Measurements from ENCODE around the gene SIDT1. TPM values are rescaled to one million over a fixed set of nuclear protein-coding genes. Genes with fewer than 3 reads are reported as not detected.

SIDT1 gene
- total and polyA plus RNA-seq, 5 donors, result 0.16 to 1.9 (median 0.66) TPM

DNA sequence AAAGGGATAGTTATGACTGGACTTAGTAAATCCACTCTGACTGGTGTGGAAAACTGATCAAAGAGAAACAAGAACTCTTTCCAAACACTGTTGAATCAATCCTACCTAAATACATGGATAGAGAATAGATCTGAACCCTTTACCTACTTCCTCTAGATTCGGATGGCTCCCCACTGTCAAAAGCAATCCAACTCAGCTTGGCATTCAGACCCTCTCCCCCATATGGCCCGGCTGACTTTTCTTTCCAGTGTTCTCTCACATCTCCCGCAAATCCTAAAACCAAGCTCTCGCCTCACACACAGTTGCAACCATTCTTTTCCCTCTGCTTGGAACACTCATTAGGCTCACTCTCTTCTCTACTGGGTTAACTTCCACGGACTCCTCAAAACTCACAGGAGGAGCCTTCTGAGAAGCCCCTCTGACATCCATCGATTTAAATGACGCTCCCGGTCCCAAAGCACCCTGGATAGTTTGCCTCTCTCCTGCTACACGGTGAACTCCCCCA lies 18.0 kb upstream of the SIDT1 start:
- WGBS, result 1% methylated on average over 9 of the region's 9 CpGs
- intact Hi-C loops (cut with DNase I), result no loop called here
- peak overlapping the region; percentile 81 for H3K27ac ChIP-seq (ENCODE audit: low read length)
- no peak for ATAC-seq
- no peaks in the 10 kb centered on the region for H3K9me3 ChIP-seq (ENCODE audit: control insufficient read depth, low read length)
- H3K4me3 ChIP-seq (ENCODE audit: low read length), result peak overlapping the region; percentile 89
- H3K27me3 ChIP-seq (ENCODE audit: control insufficient read depth, insufficient read depth), result no peaks in the 10 kb centered on the region
- no peak for DNase-seq
- no peaks in the 10 kb centered on the region for H3K4me1 ChIP-seq (ENCODE audit: control insufficient read depth, insufficient read depth, low read length)

DNA sequence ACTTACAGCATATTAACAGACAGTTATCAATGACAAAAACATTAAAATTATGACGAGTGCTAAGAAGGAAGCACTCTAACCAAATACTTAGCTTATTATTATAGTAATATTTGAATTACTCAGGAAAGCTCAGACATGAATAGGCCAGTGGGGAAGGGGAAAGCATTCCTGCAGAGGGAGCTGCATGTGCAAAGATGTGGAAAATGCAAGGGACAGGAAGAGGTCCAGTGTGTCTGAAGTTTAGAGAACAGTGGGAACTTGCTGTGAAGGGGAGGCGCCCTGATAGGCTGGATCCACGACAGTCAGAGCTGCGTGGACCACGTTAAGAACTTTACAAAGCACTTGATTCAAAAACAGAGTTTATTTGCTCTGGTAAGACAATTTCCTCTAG lies 16.2 kb upstream of the SIDT1 start:
- DNase-seq (no peak), ATAC-seq (no peak)
- no peak overlapping the region for H3K27ac ChIP-seq (ENCODE audit: low read length)
- H3K4me1 ChIP-seq (ENCODE audit: control insufficient read depth, insufficient read depth, low read length), result no peaks in the 10 kb centered on the region
- 33% methylated on average over 5 of the region's 5 CpGs for WGBS
- intact Hi-C loops (cut with DNase I), result no loop called here
- no peaks in the 10 kb centered on the region for H3K9me3 ChIP-seq (ENCODE audit: control insufficient read depth, low read length)
- H3K27me3 ChIP-seq (ENCODE audit: control insufficient read depth, insufficient read depth), result no peaks in the 10 kb centered on the region
- H3K4me3 ChIP-seq (ENCODE audit: low read length), result no peak overlapping the region

DNA sequence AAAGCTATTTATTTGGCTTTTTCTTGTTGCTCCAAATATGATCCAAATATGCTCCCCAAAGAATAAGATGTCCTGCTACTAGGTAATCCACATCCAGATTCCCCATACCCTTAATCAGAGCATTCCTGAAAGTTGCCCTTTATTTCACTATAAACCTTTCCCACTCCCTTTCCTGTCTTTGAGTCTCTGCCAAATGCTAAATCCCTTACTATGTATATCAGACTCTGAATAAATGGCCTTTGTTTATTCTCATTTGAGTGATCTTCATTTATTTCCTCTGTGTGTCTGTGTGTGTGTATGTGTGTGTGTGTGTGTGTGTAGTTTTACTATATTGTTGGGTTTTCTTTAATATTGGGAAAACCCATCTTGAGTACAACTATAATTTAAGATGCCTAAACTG lies 10.4 kb upstream of the SIDT1 start:
- H3K9me3 ChIP-seq (ENCODE audit: control insufficient read depth, low read length), result no peaks in the 10 kb centered on the region
- intact Hi-C loops (cut with DNase I), result no loop called here
- H3K27ac ChIP-seq (ENCODE audit: low read length), result no peak overlapping the region
- no peak overlapping the region for H3K4me3 ChIP-seq (ENCODE audit: low read length)
- DNase-seq (no peak), ATAC-seq (no peak)
- H3K4me1 ChIP-seq (ENCODE audit: control insufficient read depth, insufficient read depth, low read length), result no peaks in the 10 kb centered on the region
- H3K27me3 ChIP-seq (ENCODE audit: control insufficient read depth, insufficient read depth), result no peaks in the 10 kb centered on the region

DNA sequence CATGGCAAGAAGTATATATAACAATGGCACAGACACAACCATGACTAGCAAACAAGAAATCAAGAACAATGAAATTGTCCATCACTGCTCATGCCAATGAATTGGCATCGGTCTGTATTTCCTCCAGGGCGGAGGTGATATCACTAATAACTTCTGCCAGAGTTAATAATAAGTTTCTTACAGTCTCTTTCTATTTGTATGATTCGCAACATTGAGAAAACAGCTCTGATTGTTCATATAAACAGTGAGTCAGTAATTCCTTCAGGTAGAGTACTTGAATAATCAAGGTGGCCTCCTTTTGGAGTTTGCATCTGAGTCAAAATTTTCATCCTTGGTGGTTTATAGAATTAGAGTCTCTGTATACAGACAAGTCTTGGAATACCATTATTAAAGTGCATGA lies 9.1 kb upstream of the SIDT1 start:
- 74% methylated on average over 3 of the region's 3 CpGs for WGBS
- Histone ChIP-seq H3K4me3 (ENCODE audit: low read length) (no peak overlapping the region), H3K27me3 (ENCODE audit: control insufficient read depth, insufficient read depth) (no peaks in the 10 kb centered on the region), H3K4me1 (ENCODE audit: control insufficient read depth, insufficient read depth, low read length) (no peaks in the 10 kb centered on the region), H3K9me3 (ENCODE audit: control insufficient read depth, low read length) (no peaks in the 10 kb centered on the region), H3K27ac (ENCODE audit: low read length) (no peak overlapping the region)
- intact Hi-C loops (cut with DNase I), result no loop called here
- DNase-seq (no peak), ATAC-seq (no peak)

DNA sequence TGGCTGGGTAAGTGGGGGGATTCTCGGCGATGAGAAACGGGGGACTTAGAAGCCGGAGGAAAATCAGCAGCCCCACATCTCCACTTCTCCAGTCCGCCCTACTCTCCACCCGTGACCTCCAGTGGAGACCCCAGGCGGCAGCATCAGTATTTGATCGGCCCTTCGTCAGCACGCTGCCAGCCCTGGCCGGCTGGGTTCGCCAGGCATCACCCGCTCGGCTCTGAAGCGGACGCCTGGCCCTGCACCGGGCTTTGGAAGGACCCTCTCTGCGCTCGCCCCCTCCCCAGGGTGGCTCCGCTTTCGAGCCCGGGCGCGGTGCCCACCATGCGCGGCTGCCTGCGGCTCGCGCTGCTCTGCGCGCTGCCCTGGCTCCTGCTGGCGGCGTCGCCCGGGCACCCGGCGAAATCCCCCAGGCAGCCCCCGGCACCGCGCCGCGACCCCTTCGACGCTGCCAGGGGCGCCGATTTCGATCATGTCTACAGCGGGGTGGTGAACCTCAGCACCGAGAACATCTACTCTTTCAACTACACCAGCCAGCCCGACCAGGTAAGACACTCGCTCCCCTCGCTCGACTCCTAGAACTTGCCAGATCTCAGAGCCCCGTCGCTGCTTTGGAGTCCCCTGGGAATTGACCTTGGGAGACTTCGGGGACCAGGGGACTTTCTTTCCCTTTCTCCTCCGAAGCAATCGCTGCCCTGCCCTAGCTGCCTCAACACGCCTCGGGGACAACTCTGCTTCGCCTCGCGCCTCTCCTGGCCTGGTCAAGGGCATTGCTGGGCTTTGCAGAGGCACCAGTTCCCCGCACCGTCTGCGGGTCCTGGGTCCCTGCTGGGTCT lies 561 bp downstream of the SIDT1 start:
- intact Hi-C loops (cut with DNase I), result no loop called here
- ATAC-seq, result peak; percentile 66 to 78
- under 1% methylated on average over 66 of the region's 66 CpGs for WGBS
- peaks cover 4% of the 10 kb centered on the region for H3K4me1 ChIP-seq (ENCODE audit: control insufficient read depth, insufficient read depth, low read length)
- no peak overlapping the region for H3K27ac ChIP-seq (ENCODE audit: low read length)
- H3K27me3 ChIP-seq (ENCODE audit: control insufficient read depth, insufficient read depth), result no peaks in the 10 kb centered on the region
- peak overlapping the region; percentile 75 for H3K4me3 ChIP-seq (ENCODE audit: low read length)
- DNase-seq, result peak; percentile 28 to 61 (median 60)
- H3K9me3 ChIP-seq (ENCODE audit: control insufficient read depth, low read length), result no peaks in the 10 kb centered on the region

DNA sequence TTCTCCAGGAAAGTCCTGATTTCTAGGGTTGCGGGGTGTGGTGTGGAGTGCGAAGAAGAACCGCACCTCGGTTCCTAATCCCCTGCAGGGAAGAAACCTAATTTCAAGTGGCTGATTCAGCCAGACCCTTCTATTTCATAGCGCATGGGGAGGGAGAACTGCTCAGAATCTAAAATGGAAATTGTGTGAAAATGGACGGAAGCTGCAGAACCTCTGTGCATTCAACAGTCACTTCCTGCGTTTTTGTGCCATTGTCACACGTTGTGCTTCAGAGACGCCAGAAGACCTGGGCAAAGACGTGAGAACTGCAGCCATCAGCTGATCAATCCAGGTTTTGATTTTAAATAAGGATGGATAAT lies 1.2 kb downstream of the SIDT1 start:
- H3K27me3 ChIP-seq (ENCODE audit: control insufficient read depth, insufficient read depth), result no peaks in the 10 kb centered on the region
- DNase-seq (no peak), ATAC-seq (no peak)
- H3K4me1 ChIP-seq (ENCODE audit: control insufficient read depth, insufficient read depth, low read length), result peaks cover 4% of the 10 kb centered on the region
- no peaks in the 10 kb centered on the region for H3K9me3 ChIP-seq (ENCODE audit: control insufficient read depth, low read length)
- intact Hi-C loops (cut with DNase I), result no loop called here
- WGBS, result 11% methylated on average over 10 of the region's 10 CpGs
- no peak overlapping the region for H3K27ac ChIP-seq (ENCODE audit: low read length)
- H3K4me3 ChIP-seq (ENCODE audit: low read length), result peak overlapping the region; percentile 75

DNA sequence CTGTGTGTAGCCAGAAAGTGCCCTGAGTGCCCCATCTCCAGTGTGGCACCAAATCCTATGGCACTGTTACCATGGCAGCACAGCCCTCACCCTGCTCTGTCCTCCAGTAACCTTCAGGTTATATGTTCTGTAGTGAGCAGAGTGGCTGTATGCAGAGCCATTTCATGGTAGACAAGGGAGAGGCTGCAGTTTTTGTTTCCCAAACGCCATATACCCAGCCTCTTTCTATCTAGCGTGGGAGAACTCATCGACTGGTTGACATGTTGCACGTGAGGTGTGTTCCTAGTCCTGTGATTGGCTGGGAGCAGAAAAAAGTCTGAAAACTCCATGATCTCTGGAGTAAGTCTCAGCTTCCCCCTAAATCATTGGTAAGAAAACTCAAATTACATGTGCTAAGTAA lies 2.0 kb downstream of the SIDT1 start:
- DNase-seq, result no peak
- no peak overlapping the region for H3K27ac ChIP-seq (ENCODE audit: low read length)
- intact Hi-C loops (cut with DNase I), result no loop called here
- no peak overlapping the region for H3K4me3 ChIP-seq (ENCODE audit: low read length)
- peaks cover 4% of the 10 kb centered on the region for H3K4me1 ChIP-seq (ENCODE audit: control insufficient read depth, insufficient read depth, low read length)
- no peaks in the 10 kb centered on the region for H3K27me3 ChIP-seq (ENCODE audit: control insufficient read depth, insufficient read depth)
- H3K9me3 ChIP-seq (ENCODE audit: control insufficient read depth, low read length), result no peaks in the 10 kb centered on the region
- 77% methylated on average over 4 of the region's 4 CpGs for WGBS
- ATAC-seq, result no peak

DNA sequence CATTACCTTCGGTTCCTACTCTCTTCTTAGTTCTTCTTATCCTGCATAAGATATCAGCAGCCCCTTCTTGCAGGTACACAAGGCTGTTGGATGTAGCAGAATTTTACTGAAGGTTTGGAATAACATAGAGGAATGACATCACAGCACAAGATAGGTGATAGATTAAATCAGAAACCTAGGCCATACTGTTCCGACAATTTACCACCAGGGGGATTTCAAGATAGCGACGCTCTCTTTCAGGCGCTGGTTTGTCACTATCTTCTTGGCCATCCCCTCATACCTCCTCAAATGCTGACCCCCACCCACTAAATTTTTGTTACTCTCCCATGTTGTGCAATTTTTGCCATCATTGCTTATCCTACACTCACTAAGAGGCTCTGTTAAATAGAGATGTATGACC lies 3.5 kb downstream of the SIDT1 start:
- H3K9me3 ChIP-seq (ENCODE audit: control insufficient read depth, low read length), result no peaks in the 10 kb centered on the region
- H3K4me1 ChIP-seq (ENCODE audit: control insufficient read depth, insufficient read depth, low read length), result peaks cover 4% of the 10 kb centered on the region
- no peak overlapping the region for H3K27ac ChIP-seq (ENCODE audit: low read length)
- H3K27me3 ChIP-seq (ENCODE audit: control insufficient read depth, insufficient read depth), result no peaks in the 10 kb centered on the region
- no peak overlapping the region for H3K4me3 ChIP-seq (ENCODE audit: low read length)
- intact Hi-C loops (cut with DNase I), result no loop called here
- DNase-seq (no peak), ATAC-seq (no peak)
- WGBS, result 68% methylated on average over 5 of the region's 5 CpGs

DNA sequence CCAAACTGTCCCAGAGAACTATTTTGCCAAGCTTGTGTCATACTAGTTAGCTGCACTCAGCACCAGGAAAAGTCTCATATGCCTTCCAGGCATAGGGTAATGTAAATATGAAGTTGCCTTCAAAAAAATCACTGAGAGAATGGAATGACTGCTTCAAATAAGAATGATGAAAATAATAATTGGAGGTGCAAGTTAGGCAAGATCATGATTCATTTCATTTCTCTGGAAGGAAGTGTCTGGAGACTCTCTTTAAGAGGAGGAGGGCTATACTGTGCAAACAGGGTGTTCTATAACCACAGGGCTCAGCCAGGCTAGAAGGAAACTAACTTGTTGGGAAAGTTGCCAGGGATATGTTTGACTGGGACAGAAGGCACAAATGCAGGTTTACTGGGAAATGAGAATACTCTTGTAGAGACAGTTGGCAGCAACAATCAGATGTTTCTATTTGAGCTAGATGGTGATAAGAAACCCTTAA lies 4.3 kb downstream of the SIDT1 start:
- DNase-seq (no peak), ATAC-seq (no peak)
- H3K27me3 ChIP-seq (ENCODE audit: control insufficient read depth, insufficient read depth), result no peaks in the 10 kb centered on the region
- H3K9me3 ChIP-seq (ENCODE audit: control insufficient read depth, low read length), result no peaks in the 10 kb centered on the region
- no peak overlapping the region for H3K4me3 ChIP-seq (ENCODE audit: low read length)
- H3K27ac ChIP-seq (ENCODE audit: low read length), result no peak overlapping the region
- H3K4me1 ChIP-seq (ENCODE audit: control insufficient read depth, insufficient read depth, low read length), result peaks cover 4% of the 10 kb centered on the region
- intact Hi-C loops (cut with DNase I), result no loop called here

DNA sequence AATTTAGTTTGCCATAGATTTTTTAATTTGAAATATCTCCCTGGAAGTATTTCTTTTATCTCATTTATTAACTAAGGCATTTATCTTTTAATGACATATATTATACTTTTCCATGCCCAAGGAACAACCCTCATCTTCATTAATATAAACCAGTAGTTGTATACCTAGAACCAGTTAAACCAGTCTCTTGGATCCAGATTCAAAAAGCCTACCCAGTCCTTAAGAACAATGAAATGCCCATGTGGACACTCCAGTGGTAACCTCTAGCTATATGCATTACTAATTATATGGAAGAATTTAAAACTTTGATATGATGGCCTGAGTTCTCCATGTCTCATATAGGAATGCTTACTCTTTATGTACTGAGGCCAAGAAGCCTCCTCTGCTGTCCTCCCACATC lies 4.8 kb downstream of the SIDT1 start:
- DNase-seq, result no peak
- Histone ChIP-seq H3K4me3 (ENCODE audit: low read length) (no peak overlapping the region), H3K9me3 (ENCODE audit: control insufficient read depth, low read length) (no peaks in the 10 kb centered on the region), H3K27ac (ENCODE audit: low read length) (no peak overlapping the region), H3K4me1 (ENCODE audit: control insufficient read depth, insufficient read depth, low read length) (peaks cover 4% of the 10 kb centered on the region), H3K27me3 (ENCODE audit: control insufficient read depth, insufficient read depth) (no peaks in the 10 kb centered on the region)
- intact Hi-C loops (cut with DNase I), result no loop called here
- ATAC-seq, result no peak

DNA sequence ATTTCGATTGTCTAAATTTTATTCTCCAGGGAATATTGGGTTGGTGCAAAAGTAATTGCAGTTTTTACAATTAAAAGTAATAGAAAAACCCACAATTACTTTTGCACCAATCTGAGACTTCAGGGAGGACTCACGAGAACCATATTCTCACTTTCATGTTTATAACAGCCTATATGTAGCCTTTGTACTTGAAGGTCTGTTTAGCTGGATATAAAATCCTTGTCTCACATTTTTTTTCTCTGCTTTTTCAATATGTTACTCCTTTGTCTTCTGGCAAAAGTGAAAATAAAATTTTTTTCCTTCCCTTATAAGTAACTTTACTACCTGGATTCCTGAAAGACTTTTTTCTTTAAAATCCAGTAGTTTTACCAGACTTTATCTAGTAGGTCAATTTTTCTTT lies 9.2 kb downstream of the SIDT1 start:
- DNase-seq (no peak), ATAC-seq (no peak)
- H3K9me3 ChIP-seq (ENCODE audit: control insufficient read depth, low read length), result no peaks in the 10 kb centered on the region
- no peaks in the 10 kb centered on the region for H3K27me3 ChIP-seq (ENCODE audit: control insufficient read depth, insufficient read depth)
- WGBS, result 76% methylated on average over 2 of the region's 2 CpGs
- H3K4me3 ChIP-seq (ENCODE audit: low read length), result no peak overlapping the region
- no peaks in the 10 kb centered on the region for H3K4me1 ChIP-seq (ENCODE audit: control insufficient read depth, insufficient read depth, low read length)
- intact Hi-C loops (cut with DNase I), result no loop called here
- no peak overlapping the region for H3K27ac ChIP-seq (ENCODE audit: low read length)

DNA sequence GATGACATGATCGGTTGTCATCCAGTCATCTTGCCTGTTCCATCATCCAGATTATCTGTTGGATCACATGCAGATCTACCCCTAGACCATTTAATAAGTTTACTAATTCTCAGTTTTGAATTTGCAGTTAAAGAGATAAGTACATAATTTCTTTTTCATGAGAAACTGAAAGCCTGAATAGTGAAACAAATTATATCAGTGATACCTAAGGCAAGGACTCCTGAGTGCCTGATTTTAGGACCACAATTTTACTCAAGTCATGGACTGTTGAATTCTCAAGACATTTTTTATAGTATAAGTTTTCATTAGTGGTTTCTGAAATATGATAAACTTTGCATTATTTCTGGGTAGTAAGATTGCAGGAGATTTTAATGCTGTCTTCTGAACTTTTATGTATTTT lies 13.2 kb downstream of the SIDT1 start:
- DNase-seq, result no peak
- WGBS, result 84% methylated on average over 1 of the region's 1 CpG
- intact Hi-C loops (cut with DNase I), result no loop called here
- Histone ChIP-seq H3K27me3 (ENCODE audit: control insufficient read depth, insufficient read depth) (no peaks in the 10 kb centered on the region), H3K9me3 (ENCODE audit: control insufficient read depth, low read length) (no peaks in the 10 kb centered on the region), H3K27ac (ENCODE audit: low read length) (no peak overlapping the region), H3K4me1 (ENCODE audit: control insufficient read depth, insufficient read depth, low read length) (no peaks in the 10 kb centered on the region), H3K4me3 (ENCODE audit: low read length) (no peak overlapping the region)
- ATAC-seq, result no peak

Data from right cardiac atrium (tissue), 5 donors.